Progenitor cell of endocrine pancreas (in vitro differentiated cells): Measurements from ENCODE around the gene KCNMA1. TPM values are rescaled to one million over a fixed set of nuclear protein-coding genes. Genes with fewer than 3 reads are reported as not detected.
"Not testable (repeated sequence)": the region's sequence is repeated elsewhere in the genome, so short reads cannot be mapped to it uniquely, and the experiment has no call there.

Experiments used
- DNase-seq: peaks from one replicate; pipeline ENCODE4 v3.0.0; 2021; ENCODE audit warnings: low spot score; ENCODE audit not compliant: unreplicated experiment
- H3K27ac Mint-ChIP-seq: 2 replicates; pipeline ENCODE4 v1.8.0; 2021; ENCODE audit warnings: mild to moderate bottlenecking, moderate library complexity, mixed read lengths
- H3K27me3 Mint-ChIP-seq: 2 replicates; pipeline ENCODE4 v1.8.0; 2021; ENCODE audit warnings: mixed read lengths
- H3K36me3 Mint-ChIP-seq: 2 replicates; pipeline ENCODE4 v1.8.0; 2022; ENCODE audit warnings: mixed read lengths; ENCODE audit not compliant: insufficient read depth
- H3K4me1 Mint-ChIP-seq: 2 replicates; pipeline ENCODE4 v1.8.0; 2021; ENCODE audit warnings: low read depth, mixed read lengths
- H3K4me3 Mint-ChIP-seq: 2 replicates; pipeline ENCODE4 v1.8.0; 2021; ENCODE audit warnings: low read depth, mild to moderate bottlenecking, moderate library complexity, mixed read lengths
- H3K9me3 Mint-ChIP-seq: 2 replicates; pipeline ENCODE4 v1.8.0; 2021; ENCODE audit warnings: low read depth, mixed read lengths
- total RNA-seq: library from RNA; stranded (reverse); gene quantifications from 2 replicates; pipeline ENCODE4 v1.2.1, GENCODE V29; 2021
- TF ChIP-seq, protein P1 (sequence below): fragments of 200-600 bp; sonication (generic); IDR thresholded peaks from one replicate; pipeline ENCODE4 v1.5.0; 2021; ENCODE audit warnings: antibody characterized with exemption, mild to moderate bottlenecking; ENCODE audit not compliant: unreplicated experiment

Gene KCNMA1
- total RNA-seq, 1 donor from 2014 or later = 5.8 TPM

DNA sequence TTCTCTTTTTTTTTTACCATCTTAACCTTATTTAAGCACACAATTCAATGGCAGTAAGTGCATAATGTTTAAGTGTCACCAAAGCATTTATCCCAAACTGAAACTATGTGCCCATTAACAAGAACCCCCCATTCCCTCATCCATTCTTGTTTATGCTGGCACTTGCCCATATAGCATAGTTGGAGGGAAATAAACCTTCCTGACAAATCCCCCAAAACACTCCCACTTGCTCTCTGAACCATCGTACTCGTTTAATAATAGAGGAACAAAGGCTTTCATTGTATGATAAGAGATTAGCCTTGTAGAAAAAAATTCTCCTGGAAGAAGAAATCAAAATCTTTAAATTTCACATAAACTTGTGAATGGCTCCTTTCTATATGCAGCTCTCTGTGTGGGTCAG is 26.4 kb upstream of the KCNMA1 start:
- H3K36me3 Mint-ChIP-seq = no peaks in the 10 kb centered on the region
- H3K9me3 Mint-ChIP-seq = peaks cover 3% of the 10 kb centered on the region
- H3K4me3 Mint-ChIP-seq = no peak overlapping the region
- TF ChIP-seq, protein P1, sequence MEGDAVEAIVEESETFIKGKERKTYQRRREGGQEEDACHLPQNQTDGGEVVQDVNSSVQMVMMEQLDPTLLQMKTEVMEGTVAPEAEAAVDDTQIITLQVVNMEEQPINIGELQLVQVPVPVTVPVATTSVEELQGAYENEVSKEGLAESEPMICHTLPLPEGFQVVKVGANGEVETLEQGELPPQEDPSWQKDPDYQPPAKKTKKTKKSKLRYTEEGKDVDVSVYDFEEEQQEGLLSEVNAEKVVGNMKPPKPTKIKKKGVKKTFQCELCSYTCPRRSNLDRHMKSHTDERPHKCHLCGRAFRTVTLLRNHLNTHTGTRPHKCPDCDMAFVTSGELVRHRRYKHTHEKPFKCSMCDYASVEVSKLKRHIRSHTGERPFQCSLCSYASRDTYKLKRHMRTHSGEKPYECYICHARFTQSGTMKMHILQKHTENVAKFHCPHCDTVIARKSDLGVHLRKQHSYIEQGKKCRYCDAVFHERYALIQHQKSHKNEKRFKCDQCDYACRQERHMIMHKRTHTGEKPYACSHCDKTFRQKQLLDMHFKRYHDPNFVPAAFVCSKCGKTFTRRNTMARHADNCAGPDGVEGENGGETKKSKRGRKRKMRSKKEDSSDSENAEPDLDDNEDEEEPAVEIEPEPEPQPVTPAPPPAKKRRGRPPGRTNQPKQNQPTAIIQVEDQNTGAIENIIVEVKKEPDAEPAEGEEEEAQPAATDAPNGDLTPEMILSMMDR = no peak
- no peak for DNase-seq
- H3K4me1 Mint-ChIP-seq = peaks cover 11% of the 10 kb centered on the region
- H3K27me3 Mint-ChIP-seq = peaks cover 8% of the 10 kb centered on the region
- no peak overlapping the region for H3K27ac Mint-ChIP-seq

- no peak for DNase-seq
- TF ChIP-seq, protein P1 = no peak
These were observed 24.1 kb upstream of the KCNMA1 start for GRCh38 chr10:77661674-77662073.

GRCh38 chr10:77661100-77661499 is 23.5 kb upstream of the KCNMA1 start:
- no peak for DNase-seq

More at GRCh38 chr10:77661674-77662073, 24.1 kb upstream of the KCNMA1 start:
- peaks cover 1% of the 10 kb centered on the region for H3K27me3 Mint-ChIP-seq
- peaks cover 11% of the 10 kb centered on the region for H3K4me1 Mint-ChIP-seq
- no peak overlapping the region for H3K27ac Mint-ChIP-seq
- no peak overlapping the region for H3K4me3 Mint-ChIP-seq
- peaks cover 2% of the 10 kb centered on the region for H3K36me3 Mint-ChIP-seq
- peaks cover 13% of the 10 kb centered on the region for H3K9me3 Mint-ChIP-seq

GRCh38 chr10:77659046-77659670 is 21.6 kb upstream of the KCNMA1 start:
- peaks cover 16% of the 10 kb centered on the region for H3K4me1 Mint-ChIP-seq
- not testable (repeated sequence) for DNase-seq, H3K36me3 Mint-ChIP-seq, H3K27ac Mint-ChIP-seq, H3K4me3 Mint-ChIP-seq, H3K27me3 Mint-ChIP-seq
- H3K9me3 Mint-ChIP-seq = peaks cover 13% of the 10 kb centered on the region

More at GRCh38 chr10:77661100-77661499, 23.5 kb upstream of the KCNMA1 start:
- H3K27me3 Mint-ChIP-seq = no peaks in the 10 kb centered on the region
- H3K4me3 Mint-ChIP-seq = no peak overlapping the region
- H3K36me3 Mint-ChIP-seq = peaks cover 2% of the 10 kb centered on the region
- TF ChIP-seq, protein P1 = no peak
- peaks cover 15% of the 10 kb centered on the region for H3K4me1 Mint-ChIP-seq
- peaks cover 13% of the 10 kb centered on the region for H3K9me3 Mint-ChIP-seq
- no peak overlapping the region for H3K27ac Mint-ChIP-seq

DNA sequence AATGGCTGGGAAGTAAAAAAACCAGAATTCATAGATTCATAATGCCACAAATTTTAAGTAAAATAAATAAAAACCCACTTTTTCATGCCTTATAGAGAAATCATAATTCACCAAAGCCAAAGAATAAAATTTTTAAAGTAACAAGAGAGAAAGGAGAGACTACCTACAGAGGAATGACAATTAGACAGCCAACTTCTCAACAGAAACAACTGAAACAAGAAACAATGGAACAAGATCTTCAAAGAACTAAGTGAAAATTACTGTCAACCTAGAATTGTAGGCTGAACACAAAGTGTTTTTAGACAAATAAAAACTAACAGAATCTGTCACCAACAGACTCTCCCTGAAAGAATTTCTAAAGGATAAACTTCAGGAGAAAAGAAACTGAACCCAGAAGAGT is 15.6 kb upstream of the KCNMA1 start:
- Mint-ChIP-seq H3K36me3 (peaks cover 5% of the 10 kb centered on the region), H3K27me3 (peaks cover 2% of the 10 kb centered on the region), H3K4me1 (peaks cover 8% of the 10 kb centered on the region), H3K9me3 (peaks cover 12% of the 10 kb centered on the region), H3K27ac (no peak overlapping the region), H3K4me3 (no peak overlapping the region)
- TF ChIP-seq, protein P1 = no peak
- DNase-seq = no peak
